GM12864 (cell line): Measurements from ENCODE around the gene NUB1.

ENCODE experiments used
- DNase-seq: peaks from one replicate; pipeline ENCODE4 v3.0.0-alpha.2; 2011; ENCODE audit warnings: low read depth
- H3K4me3 ChIP-seq: 2 replicates; pipeline ENCODE4 v1.5.1; 2011; ENCODE audit warnings: mild to moderate bottlenecking, low read depth, low read length, control low read depth
- CTCF ChIP-seq: IDR thresholded peaks from 2 replicates; pipeline ENCODE4 v1.5.1; 2011; ENCODE audit warnings: low read depth, mild to moderate bottlenecking, moderate library complexity, low read length, control low read depth, inconsistent platforms; ENCODE audit errors: missing control alignments

Gene NUB1

GRCh38 chr7:151384776-151385625 is 43.4 kb downstream of the NUB1 start:
- H3K4me3 ChIP-seq: no peak overlapping the region
- TF ChIP-seq CTCF: no peak
- DNase-seq: no peak

GRCh38 chr7:151385626-151386300 is 44.2 kb downstream of the NUB1 start:
- H3K4me3 ChIP-seq: no peak overlapping the region
- DNase-seq: no peak
- TF ChIP-seq CTCF: no peak

- DNase-seq: no peak
- no peak overlapping the region for H3K4me3 ChIP-seq
- no peak for TF ChIP-seq CTCF
These were observed 44.9 kb downstream of the NUB1 start for GRCh38 chr7:151386301-151387160.

GRCh38 chr7:151387161-151388006 is 45.8 kb downstream of the NUB1 start:
- DNase-seq: no peak
- no peak for TF ChIP-seq CTCF
- no peak overlapping the region for H3K4me3 ChIP-seq

- no peak for TF ChIP-seq CTCF
- DNase-seq: no peak
These were observed 46.3 kb downstream of the NUB1 start for GRCh38 chr7:151388007-151388297.

GRCh38 chr7:151388430-151388829 is 46.8 kb downstream of the NUB1 start:
- no peak overlapping the region for H3K4me3 ChIP-seq
- TF ChIP-seq CTCF: no peak
- DNase-seq: no peak

More at GRCh38 chr7:151388007-151388297, 46.3 kb downstream of the NUB1 start:
- H3K4me3 ChIP-seq: no peak overlapping the region
